Lung microvascular endothelial cell (primary cell): ENCODE data around the gene TXNL4A. TPM values are rescaled to one million over a fixed set of nuclear protein-coding genes. Genes with fewer than 3 reads are reported as not detected.
"Not testable (repeated sequence)": the region's sequence is repeated elsewhere in the genome, so short reads cannot be mapped to it uniquely, and the experiment has no call there.

ENCODE experiments used
- DNase-seq, 2 donors: peaks; one replicate each; pipeline versions ENCODE4 v3.0.0 to v3.0.0-alpha.2; 2010; ENCODE audit warnings: low read depth in 2 of 2
- total RNA-seq: library from RNA; depleted of rRNA; stranded (reverse); fragments of >200 nt; gene quantifications from 2 replicates; pipeline ENCODE4 v1.2.1, GENCODE V29; 2014

TXNL4A gene, protein sequence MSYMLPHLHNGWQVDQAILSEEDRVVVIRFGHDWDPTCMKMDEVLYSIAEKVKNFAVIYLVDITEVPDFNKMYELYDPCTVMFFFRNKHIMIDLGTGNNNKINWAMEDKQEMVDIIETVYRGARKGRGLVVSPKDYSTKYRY
- total RNA-seq: 32.7 and 34.7 TPM in 2 replicates

DNA sequence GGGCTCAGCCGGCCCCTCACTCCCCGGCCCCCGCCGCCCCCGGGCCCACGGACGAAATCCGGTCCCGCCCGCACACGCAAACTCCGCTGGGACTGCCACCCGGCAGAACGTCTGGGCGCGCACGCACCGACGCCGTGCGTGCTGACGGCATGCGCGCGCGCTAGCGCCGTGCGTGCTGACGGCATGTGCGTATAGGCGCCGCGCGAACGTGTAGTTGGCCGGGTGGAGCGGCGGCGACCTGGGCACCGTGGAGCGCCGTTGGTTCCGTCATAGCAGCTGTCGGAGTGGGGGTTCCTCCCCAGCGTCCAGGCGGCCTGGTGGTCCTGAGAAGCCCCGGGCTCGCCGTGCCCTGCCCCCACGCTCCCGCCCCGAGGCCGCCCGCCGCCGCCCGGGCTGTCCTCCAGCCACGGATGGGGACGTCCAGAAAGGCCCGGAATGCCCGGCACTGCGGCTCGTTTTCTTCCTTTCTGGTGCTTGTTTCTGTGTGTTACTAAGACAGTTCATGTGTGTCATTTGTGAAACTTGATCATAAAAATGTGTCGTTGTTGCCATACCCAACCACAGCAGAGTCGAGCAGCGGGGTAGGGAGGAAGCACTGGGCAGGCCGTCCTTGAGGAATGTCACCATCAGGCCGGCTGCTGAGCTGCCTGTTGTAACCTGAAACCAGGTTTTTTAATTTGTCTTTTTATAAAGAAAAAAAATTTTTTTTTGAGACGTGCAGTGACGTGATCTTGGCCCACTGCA is at the start of gene TXNL4A:
TXNL4A (minus strand) TSS at position 113 of the 744 bp plus-strand sequence. CDS start 171 bp downstream, outside the sequence.
- DNase-seq: peak; percentile 93 to 94

DNA sequence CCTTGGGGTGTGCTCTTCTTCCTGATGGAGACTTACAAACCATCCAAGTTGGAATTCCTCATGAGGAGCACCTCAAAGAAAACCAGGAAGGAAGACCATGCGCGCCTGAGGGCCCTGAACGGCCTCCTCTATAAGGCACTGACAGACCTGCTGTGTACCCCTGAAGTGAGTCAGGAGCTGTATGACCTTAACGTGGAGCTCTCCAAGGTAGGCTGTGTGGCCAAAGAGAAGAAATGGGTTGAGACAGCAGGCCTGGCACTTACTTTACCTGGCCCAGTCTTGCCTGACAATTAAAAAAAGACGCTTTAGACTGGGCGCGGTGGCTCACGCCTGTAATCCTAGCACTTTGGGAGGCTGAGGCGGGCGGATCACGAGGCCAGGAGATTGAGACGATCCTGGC is 48.9 kb upstream of the TXNL4A start:
- DNase-seq: no peak

DNA sequence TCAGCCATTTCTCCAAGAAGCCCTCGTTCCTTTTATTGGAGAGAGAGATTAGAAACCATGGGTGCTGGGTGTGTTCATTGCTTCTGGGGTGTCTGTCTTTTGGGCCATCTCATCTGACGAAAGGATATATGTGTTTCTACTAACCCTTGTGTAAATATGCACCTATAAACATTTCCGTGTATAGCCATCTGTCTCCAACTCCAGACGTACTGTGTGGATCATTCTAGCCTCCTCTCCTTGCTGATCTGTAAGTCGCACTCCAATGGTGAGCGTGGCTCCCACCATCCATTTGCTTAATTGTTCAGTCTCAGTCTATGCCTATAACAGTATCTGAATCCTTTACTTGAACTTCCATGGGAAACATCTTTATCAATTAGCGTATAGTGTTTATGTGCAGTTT is 47.6 kb upstream of the TXNL4A start:
- no peak for DNase-seq

DNA sequence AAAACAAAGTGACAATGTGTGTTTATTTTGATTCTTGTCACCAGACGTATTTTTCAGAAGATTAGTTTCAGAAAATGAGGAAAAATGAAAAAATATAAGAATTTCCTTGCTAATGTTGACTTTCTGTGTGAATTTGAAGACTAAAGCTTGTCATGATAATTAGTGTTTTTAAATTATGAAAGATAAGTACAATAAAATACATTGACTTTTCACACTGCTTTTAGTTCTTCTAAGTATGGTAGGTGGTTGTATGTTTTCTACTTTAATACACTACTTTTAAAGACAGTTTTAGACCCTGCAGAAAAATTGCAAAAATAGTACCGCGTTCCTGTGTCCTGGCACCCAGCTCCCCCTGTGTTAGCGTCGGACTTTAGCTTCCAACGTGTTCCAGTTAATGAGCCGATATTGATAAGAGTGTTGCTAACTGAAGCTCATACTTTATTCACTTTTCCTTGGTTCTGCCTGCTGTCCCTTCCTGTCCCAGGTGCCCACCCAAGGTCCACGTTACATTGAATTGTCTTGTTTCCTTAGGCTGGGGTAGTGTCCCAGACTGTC is 46.6 kb upstream of the TXNL4A start:
- DNase-seq: peak in 1 of 2 donors; percentile 12

DNA sequence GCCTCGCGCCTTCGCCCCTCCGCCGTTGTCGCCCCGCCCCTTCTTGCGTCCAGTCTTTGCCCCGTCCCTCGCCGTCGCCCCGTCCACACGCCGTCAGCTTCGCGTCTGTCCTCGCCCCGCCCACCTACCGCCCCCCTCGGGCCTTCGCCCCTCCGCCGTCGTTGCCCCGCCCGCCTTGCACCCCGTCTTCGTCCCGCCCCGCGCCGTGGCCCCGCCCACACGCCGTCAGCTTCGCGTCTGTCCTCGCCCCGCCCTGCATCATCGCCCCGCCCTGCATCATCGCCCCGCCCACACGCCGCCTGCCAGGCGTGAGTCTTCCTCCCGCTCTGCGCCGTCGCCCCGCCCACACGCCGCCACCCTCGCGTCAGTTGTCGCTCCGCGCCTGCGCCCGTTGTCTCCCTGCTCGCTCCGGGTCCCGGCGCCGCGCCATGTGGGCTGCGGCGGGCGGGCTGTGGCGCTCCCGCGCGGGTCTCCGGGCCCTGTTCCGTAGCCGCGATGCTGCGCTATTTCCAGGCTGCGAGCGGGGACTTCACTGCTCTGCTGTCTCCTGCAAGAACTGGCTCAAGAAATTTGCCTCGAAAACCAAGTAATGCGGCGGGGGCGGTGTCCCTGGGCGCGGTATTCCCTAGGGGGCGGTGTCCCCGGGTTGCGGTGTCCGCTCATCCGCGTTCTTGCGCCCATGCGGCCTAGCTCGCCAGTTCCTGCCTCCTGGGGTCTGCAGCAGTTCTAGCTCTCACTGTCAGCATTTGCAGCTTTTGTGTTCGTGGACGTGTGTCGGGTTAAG is 45.9 kb upstream of the TXNL4A start, which contains the start of gene RBFA:
RBFA (plus strand) TSS at position 367 of the 784 bp plus-strand sequence; CDS start at position 429, 62 bp downstream.
- DNase-seq: peak; percentile 99 to 100

DNA sequence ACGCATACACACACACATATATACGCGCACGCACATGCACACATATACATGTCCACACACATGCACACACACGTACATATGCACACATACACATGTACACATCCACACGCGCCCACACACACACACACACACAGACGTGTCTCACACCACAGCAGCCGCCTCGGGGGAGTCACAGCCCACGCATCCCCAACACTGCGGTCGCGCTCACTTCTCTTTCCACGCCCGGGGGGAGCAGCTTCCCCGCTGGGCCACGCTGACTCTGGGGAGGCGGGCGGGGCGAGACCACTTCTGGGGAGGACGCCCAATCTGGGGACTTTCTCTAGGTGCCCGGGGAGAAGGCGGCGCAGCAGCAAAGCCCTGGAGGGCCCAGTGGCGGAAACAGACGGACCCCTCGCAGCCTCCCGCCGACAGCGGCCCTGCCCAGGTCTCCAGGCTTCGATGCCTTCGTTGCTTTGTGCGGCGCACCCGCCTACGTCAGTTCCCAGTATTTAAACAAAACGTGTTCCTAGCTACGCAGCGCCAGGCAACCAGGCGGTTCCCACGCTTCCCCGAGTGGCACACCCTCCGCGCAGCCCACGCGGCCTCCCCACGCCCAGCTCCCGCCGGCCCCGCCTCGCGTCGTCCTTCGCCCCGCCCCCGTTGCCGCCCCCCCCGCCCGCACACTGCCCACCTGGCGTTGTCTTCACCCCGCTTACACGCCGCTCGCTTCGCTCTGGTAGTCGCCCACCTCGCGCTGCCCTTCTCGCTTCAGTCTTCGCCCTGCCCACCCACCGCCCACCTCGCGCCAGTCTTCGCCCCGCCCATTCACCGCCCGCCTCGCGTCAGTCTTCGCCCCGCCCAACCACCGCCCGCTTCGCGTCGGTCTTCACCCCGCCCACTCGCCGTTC is 45.1 kb upstream of the TXNL4A start:
- DNase-seq: peak in 1 of 2 donors; percentile 48

DNA sequence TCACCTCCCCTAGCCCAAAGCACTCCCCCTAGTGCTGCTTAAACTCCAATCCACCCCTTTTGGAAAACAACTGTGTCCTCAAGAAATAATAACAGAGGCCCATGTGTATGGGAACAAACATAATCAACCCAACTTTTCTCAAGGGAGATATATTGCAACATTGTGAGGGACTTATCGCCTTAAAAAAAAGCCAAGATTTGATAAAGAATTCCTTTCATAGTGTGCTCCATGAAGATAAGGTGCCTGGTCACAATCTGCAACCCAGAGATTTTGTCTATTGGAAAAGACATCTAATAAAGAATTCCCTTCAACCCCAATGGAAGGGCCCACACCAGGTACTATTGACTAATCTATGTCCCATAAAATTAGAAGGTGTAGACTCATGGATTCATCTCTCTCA is 41.3 kb upstream of the TXNL4A start:
- no peak for DNase-seq

DNA sequence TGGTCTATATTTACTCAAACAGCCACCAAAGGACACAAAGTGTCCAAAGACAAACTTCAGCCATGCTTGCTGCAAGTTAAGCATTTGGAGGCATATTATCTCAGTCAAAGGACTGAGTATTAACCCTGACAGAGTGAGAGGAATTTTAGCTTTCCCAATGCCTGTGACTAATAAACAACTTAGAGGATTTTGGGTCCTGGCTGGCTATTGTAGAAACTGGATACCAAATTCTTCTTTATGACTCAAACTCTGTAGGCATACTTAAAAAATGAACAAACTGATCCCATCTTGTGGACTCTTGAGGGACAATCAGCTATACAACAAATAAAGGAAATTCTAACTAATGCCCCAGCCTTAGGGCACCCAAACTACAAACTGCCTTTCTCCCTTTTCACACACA is 39.4 kb upstream of the TXNL4A start:
- not testable (repeated sequence) for DNase-seq

DNA sequence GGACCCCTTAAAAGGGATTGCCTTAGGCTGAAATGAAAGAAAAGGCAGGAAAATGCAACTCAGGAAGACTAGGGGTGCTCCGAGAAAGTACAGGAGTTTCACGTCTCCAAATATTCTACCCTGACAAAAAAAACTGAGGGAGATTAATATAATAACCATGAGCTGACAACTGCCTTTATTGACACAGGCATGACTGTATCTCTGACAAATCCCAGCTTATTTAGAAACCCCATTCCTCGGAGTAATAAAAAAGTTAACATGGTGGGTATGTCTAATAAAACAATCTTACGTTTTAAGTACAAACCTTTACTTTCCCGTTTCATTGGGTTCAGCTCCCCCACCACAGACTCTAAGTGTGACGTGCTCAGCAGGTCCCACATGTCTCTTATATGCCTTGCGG is 38.0 kb upstream of the TXNL4A start:
- no peak for DNase-seq

DNA sequence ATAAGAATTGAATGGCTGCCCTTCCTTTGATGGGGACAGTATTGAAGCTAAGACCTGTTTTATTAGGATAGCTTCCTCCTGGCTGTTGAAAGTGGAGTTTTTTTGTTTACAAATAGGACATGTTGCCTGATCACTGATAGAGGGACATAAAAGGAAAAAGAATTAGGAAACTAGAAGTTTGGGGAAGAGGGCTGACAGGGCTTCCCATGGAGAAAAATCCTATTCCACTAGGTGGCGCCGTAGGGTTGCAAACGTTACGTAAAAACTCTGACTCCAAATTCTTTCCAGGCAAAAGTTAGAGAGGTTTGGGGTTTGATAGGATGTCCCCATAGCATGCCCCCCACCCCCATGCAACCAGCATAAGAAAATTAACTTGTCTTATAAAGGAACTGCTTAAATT is 34.8 kb upstream of the TXNL4A start:
- peak in 1 of 2 donors; percentile 11 for DNase-seq

DNA sequence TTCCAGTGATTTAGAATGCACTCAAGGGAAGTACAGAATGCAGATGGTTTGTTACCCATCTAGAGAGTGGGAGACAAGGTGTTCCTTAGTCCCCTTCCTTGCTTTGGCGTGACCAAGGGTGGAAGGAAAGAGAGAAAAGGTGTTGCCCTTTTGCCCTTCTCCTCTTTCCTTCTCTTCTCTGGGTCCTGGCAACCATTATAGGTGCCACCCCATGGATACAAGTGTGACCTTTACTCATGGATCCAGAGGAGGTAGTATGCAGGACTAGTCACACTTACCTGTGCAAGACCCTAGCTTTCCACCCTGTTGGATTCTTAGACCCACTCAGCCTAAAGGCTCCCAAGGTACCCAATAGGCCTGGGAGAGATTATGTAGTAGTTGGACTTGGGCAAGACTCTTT is 34.2 kb upstream of the TXNL4A start:
- DNase-seq: peak; percentile 34 to 50

DNA sequence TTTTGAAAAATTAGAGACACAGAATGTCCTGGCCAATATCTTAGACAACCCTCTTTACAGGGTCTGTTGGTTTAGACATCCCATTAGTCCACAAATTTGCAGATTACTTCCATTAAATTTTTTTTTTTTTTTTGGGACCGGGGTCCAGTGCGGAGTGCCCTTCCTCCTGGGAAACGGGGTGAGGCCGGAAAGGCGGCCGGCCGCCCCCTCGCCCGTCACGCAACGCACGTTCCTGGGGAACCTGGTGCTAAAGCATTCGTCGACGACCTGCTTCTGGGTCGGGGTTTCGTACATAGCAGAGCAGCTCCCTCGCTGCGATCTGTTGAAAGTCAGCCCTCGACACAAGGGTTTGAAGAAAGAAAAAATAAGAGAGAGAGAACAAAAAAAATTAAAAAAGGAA is 24.4 kb upstream of the TXNL4A start:
- peak in 1 of 2 donors; percentile 29 for DNase-seq

DNA sequence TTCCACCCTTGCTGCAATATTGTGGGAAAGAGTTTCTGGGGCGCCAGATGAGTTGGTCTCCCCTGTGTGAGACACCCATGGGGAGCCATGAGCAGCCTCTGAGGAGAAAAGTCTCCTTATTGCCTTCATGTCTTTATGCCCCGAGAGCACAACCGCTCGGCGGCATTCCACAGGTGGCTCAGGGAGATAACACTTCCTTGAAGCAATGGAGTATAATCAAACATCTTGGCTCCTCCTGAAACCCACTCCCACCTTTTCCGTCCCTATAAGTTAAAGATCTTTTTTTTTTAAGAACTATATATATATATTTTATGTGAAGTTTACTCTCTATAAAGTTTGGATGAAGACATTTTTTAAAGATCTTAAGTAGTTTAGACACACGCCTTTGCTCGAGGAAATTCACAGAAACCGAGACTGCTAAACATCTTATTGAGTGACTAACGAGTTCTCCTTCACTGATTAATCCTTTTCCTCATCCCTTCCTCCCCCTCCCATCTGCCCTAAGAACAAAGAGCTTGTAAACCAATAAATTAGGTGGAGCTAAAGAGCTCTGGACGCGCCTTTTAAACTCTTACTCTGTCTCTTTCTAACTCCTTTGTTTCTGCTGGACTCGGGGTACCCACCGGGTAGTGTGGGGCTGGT is 23.3 kb upstream of the TXNL4A start:
- not testable (repeated sequence) for DNase-seq

DNA sequence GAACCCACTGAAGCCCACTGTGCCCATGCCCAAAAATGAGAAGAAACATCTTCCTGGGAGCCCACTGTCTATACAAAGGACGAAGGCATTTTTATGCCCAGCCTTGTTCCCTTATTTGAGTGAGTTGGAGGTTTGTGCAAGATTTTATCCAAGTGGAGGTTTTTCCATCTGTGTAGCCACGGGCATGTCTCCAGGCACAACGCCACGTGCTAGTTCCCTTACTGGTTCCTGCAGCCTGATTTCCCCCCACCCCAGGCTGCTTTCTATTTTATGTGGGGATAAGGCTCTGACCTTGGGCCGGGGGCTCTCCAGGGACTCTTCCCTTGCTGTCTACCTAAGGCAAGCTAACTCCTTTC is 22.2 kb upstream of the TXNL4A start:
- DNase-seq: no peak

DNA sequence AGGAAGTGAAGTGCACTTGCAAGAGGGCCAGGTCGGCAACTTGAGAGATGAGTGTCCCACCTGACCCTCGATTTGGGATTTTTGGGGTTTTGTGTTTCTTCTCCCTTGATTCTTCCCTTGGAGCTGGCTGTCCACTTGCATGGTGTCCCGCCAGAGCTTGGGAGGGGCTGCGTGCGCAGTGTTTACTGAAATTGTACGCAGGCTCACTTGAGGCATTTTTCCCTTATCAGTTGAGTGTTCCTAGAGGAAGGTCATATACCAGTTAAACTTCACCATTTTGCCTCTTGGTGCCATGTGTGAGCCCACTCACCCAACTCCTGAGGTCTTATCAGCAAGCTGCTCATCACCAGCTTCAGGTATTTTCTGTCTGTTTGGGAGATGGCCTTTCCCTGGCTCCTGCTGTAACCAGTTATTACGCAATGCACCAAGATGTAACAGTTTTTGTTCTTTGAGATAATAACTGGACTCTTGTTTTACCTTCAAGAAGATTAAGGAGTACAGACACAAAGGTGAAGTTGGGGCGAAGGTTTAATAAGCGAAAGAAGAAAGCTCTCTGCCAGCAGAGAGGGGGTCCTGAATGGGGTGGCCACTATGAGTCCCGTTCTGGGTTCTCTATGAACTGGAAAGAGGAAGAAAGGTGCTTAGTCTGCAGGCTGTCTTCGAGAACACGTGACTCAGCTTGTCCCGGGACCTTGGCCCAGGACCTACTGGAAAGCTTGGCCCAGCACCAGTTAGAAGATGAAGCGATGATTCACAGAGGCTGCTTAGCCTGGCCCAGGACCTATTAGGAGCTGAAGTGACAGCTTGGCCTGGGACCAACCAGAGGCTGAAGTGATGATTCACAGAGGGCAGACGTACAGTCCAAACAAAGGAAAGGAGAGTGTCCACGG is 21.5 kb upstream of the TXNL4A start:
- peak; percentile 36 to 91 for DNase-seq

DNA sequence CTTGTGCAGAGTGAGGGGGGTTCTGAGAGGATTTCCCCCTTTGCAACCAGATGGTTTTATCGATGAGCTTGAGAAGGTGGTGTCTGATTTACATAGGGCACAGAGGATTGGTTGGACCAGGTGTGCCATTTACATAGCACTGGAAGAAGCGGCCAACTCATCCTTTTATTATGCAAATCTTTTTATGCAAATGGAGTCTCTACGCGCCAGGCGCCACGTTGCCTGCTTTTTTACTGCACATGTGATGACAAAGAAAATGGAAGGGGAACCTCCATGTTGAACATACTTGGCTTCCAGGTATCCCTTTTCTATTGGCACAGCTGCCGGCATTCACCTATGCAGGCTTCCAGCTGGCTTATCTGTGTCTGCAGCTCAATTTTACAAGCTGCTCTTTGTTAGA is 18.4 kb upstream of the TXNL4A start:
- DNase-seq: no peak

DNA sequence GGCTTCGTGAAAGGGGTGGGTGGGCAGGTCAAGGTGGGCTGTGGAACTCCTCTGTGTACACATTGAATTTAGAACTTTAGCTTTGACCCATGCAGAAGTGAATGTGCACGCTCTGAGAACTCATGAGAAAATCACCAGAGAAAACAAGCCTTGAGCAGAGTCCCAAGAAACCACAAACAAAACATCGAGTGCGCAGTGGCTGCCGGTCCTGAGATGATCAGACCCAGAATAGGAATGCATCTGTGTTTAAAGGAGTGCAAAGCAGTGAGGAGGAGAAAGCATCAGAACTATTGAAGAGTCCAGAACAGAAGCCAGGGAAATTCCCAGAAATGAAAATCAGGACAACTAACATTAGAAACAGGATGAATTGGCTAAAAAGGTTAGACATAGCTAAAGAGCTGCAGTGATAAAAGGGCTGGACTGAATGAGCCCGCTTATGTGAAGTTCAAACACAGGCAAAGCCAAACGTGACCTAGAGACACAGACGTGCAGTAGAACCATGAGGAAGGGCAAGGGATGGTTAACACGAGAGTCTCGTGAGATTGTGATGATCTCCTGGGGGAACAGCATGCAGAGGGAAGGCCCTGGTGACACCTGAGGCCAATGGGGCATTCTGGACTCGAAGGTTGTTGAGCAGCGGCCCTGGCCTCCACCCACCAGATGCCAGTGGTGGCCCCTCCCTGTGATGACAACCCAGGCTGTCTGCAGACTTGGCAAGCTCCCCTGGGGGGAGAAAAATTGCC is 16.4 kb upstream of the TXNL4A start:
- DNase-seq: no peak

DNA sequence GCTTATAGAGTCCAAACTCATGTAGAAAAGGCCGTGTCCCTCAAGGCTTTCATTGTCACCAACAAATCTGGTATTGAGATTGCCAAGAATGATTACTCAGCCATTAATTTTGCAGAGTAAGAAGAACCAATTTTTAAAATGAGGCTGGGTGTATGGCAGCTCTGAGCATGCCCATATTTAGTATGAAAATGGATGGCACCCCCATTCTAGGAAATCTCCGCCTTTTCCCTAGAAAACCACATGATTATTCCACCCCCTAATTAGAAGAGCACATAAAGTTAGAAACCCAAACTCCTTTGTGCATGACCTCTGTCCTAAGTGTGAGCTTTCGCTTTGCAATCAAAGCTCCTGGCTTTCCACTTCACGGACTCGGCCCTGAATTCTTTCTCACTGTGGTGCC is 14.1 kb upstream of the TXNL4A start:
- DNase-seq: no peak

DNA sequence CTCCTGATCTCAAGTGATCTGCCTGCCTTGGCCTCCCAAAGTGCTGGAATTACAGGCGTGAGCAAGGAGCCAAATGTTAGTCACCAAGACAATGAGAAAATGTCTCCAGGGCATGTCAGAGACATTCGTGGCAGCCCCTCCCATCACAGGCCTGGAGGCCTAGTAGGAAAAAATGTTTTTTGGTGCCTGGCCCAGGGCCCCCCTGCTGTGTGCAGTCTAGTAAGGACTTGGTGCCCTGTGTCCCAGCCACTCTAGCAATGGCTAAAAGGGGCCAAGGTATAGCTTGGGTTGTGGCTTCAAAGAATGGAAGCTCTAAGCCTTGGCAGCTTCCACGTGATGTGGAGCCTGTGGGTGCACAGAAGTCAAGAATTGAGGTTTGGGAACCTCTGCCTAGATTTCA is 12.5 kb upstream of the TXNL4A start:
- no peak for DNase-seq
